ENCODE measurements around the gene ADARB2.

GRCh38 chr10:1402016-1402770, 335.1 kb downstream of the ADARB2 start:
- TF ChIP-seq CTCF (IDR thresholded peaks at IDR 0.05) = no peak
- TF ChIP-seq POLR2AphosphoS5 (IDR thresholded peaks at IDR 0.05) = no peak
